Measurements from ENCODE around the gene KIAA0408. TPM values are rescaled to one million over a fixed set of nuclear protein-coding genes. Genes with fewer than 3 reads are reported as not detected.

Gene KIAA0408
- total RNA-seq = 1 to 10 TPM; 3.3 to 4.1 TPM
- polyA plus RNA-seq (ENCODE audit: insufficient read depth, low read depth, low replicate concordance) = 11.2 TPM
- long read RNA-seq, donor 1, partial matches to known transcripts = 0 of 2 reads
- long read RNA-seq, donor 1, other reads (novel, unspliced or antisense) = 0 of 2 reads
- long read RNA-seq, donor 2 = 0 reads

DNA sequence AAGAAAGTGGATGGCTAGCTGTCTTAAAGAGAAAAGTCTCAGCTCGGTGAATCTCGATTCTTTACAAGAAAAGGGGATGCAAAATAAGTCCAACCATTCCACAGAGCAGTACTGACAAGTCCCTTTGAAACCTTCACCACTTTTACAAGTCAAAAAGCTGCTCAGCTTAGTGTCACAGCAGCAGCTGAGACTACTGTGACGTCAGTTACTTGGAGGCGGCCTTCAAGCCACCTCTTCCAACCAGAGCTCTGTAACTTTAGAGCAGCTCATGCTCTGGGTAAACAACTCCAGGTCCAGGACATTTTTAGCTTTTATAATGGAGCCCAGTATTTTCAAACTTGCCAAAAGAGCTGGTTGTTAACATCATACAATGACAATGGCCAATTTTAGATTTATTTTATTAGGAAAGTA, at the start of gene KIAA0408:
Gene KIAA0408 (minus strand): TSS at position 159 of the 411 bp plus-strand sequence. CDS start 5,408 bp downstream, outside the sequence.
- Histone ChIP-seq H3K27ac (peak within 1 kb of the TSS; percentile 46 to 78), H3K9me3 (no peaks in the 10 kb centered on the region), H3K4me1 (no peaks in the 10 kb centered on the region), H3K36me3 (ENCODE audit: low read depth, missing control alignments) (no peaks in the 10 kb centered on the region), H3K27me3 (no peaks in the 10 kb centered on the region), H3K4me3 (no peak within 1 kb of the TSS)
- intact Hi-C loops (cut with DNase I; ENCODE audit: low total_unique reads) = no loop called here
- WGBS, 2 donors = 40 to 51% methylated on average over 4 of the region's 4 CpGs
- peak; percentile 77 for DNase-seq
- TF ChIP-seq POLR2A (IDR thresholded peaks at IDR 0.05) = no peak
- TF ChIP-seq, protein P1, sequence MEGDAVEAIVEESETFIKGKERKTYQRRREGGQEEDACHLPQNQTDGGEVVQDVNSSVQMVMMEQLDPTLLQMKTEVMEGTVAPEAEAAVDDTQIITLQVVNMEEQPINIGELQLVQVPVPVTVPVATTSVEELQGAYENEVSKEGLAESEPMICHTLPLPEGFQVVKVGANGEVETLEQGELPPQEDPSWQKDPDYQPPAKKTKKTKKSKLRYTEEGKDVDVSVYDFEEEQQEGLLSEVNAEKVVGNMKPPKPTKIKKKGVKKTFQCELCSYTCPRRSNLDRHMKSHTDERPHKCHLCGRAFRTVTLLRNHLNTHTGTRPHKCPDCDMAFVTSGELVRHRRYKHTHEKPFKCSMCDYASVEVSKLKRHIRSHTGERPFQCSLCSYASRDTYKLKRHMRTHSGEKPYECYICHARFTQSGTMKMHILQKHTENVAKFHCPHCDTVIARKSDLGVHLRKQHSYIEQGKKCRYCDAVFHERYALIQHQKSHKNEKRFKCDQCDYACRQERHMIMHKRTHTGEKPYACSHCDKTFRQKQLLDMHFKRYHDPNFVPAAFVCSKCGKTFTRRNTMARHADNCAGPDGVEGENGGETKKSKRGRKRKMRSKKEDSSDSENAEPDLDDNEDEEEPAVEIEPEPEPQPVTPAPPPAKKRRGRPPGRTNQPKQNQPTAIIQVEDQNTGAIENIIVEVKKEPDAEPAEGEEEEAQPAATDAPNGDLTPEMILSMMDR (IDR thresholded peaks at IDR 0.05) = no peak

DNA sequence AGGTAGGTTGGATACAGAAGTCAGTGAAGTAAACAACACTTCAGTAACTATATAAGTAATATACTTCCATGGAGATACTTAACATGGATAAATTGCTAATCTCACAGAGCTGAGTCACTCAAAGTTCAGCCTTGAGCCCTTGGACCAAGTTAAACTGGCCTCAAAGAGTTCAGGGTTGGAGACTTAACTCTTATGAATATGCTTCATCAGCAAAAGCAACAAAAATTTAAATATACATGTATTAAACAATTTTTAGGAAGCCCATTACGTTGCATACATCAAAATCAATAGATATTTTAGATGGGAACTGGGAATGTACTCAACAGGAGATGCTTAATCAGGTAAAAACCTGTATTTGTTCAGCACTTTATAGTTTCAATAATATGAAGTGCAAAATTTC, 47.7 kb upstream of the KIAA0408 start:
- H3K4me1 ChIP-seq = no peaks in the 10 kb centered on the region
- H3K36me3 ChIP-seq (ENCODE audit: low read depth, missing control alignments) = no peaks in the 10 kb centered on the region
- no peaks in the 10 kb centered on the region for H3K27me3 ChIP-seq
- TF ChIP-seq POLR2A (IDR thresholded peaks at IDR 0.05) = no peak
- TF ChIP-seq, protein P1 (IDR thresholded peaks at IDR 0.05) = no peak
- no peaks in the 10 kb centered on the region for H3K9me3 ChIP-seq
- intact Hi-C loops (cut with DNase I; ENCODE audit: low total_unique reads) = no loop called here
- H3K27ac ChIP-seq = no peak overlapping the region
- no peak for DNase-seq
- 92 to 95% methylated on average over 1 of the region's 1 CpG for WGBS, 2 donors
- H3K4me3 ChIP-seq = no peak overlapping the region

DNA sequence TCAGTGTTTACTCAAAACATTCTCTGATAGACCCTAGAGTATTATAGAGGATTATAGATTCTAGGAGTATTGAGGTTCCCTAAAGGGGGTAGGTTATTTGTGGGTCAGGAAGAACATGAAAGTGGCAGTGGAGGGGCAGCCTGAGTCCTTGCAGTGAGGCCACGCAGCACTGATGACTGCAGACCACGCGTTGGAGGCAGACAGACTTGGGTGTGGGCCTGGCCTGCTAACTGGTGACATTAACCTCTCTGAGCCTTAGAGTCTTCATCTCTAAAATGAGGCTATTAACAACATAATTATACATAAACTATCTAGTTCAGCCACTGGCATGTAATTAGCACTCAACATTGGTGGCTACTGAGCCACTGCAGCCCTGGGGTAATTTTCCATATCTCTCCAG, 43.8 kb upstream of the KIAA0408 start:
- intact Hi-C loops (cut with DNase I; ENCODE audit: low total_unique reads) = no loop called here
- no peak overlapping the region for H3K27ac ChIP-seq
- DNase-seq = no peak
- no peaks in the 10 kb centered on the region for H3K27me3 ChIP-seq
- 93 to 96% methylated on average over 3 of the region's 3 CpGs for WGBS, 2 donors
- H3K4me1 ChIP-seq = no peaks in the 10 kb centered on the region
- no peaks in the 10 kb centered on the region for H3K36me3 ChIP-seq (ENCODE audit: low read depth, missing control alignments)
- H3K4me3 ChIP-seq = no peak overlapping the region
- no peaks in the 10 kb centered on the region for H3K9me3 ChIP-seq
- TF ChIP-seq, protein P1 (IDR thresholded peaks at IDR 0.05) = no peak
- TF ChIP-seq POLR2A (IDR thresholded peaks at IDR 0.05) = no peak

DNA sequence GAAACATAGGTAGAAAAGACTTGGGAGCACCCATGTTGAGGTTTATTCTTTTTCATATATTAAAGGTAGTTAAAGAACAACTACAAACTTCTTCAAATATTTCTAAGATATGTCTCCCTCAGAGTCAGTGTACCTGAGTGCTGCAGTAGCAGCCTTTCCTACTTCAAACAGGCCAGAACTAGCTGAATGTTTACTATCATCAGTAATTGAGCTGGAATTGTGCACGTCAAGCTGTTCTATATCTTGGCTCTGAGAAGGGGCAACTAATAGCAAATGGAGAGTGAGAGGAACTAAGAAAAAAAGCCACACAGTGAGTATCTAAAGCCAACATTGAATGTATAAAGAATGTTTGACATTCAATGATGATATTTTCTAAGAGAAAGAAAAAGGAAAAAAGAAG, 38.2 kb upstream of the KIAA0408 start:
- no peaks in the 10 kb centered on the region for H3K4me1 ChIP-seq
- TF ChIP-seq, protein P1 (IDR thresholded peaks at IDR 0.05) = no peak
- no peak for TF ChIP-seq POLR2A (IDR thresholded peaks at IDR 0.05)
- H3K4me3 ChIP-seq = no peak overlapping the region
- H3K27me3 ChIP-seq = no peaks in the 10 kb centered on the region
- intact Hi-C loops (cut with DNase I; ENCODE audit: low total_unique reads) = no loop called here
- no peaks in the 10 kb centered on the region for H3K36me3 ChIP-seq (ENCODE audit: low read depth, missing control alignments)
- no peaks in the 10 kb centered on the region for H3K9me3 ChIP-seq
- no peak overlapping the region for H3K27ac ChIP-seq
- no peak for DNase-seq
- 68 to 81% methylated on average over 1 of the region's 1 CpG for WGBS, 2 donors

DNA sequence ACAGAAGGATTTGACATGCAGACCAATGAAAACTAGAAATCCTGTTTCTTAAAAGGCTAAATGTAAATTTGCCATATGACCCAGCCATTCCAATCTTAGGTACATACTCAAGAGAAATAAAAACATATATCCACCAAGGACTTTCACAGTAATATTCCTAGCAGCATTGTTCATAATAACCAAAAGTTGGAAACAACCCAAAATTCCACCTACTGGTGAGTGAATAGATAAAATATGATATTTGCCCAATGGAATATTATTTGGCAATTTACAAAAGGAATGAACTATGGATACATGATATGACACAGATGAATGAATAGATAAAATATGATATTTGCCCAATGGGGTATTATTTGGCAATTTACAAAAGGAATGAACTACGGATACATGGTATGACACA, 37.3 kb upstream of the KIAA0408 start:
- H3K36me3 ChIP-seq (ENCODE audit: low read depth, missing control alignments) = no peaks in the 10 kb centered on the region
- H3K9me3 ChIP-seq = no peaks in the 10 kb centered on the region
- intact Hi-C loops (cut with DNase I; ENCODE audit: low total_unique reads) = no loop called here
- H3K4me1 ChIP-seq = no peaks in the 10 kb centered on the region
- no peak overlapping the region for H3K27ac ChIP-seq
- H3K27me3 ChIP-seq = no peaks in the 10 kb centered on the region
- no peak overlapping the region for H3K4me3 ChIP-seq
- TF ChIP-seq, protein P1 (IDR thresholded peaks at IDR 0.05) = no peak
- TF ChIP-seq POLR2A (IDR thresholded peaks at IDR 0.05) = no peak
- no peak for DNase-seq
- 89 to 94% methylated on average over 1 of the region's 1 CpG for WGBS, 2 donors

Measured in testis (tissue), 5 donors.